Right lobe of liver (tissue), 6 donors: ENCODE results near the gene STK11IP. TPM values are rescaled to one million over a fixed set of nuclear protein-coding genes. Genes with fewer than 3 reads are reported as not detected.
A peak's percentile ranks its signal among the peaks of the same experiment; 100 is the strongest.

Source experiments
- ATAC-seq, 4 donors: fragments of 200-7000 bp; cut with Tn5 transposase; one replicate each; pipeline ENCODE4 v1.9.1; 2020; ENCODE audit warnings: mild to moderate bottlenecking in 4 of 4, moderate library complexity in 4 of 4
- DNase-seq, 3 donors: peaks; one replicate each; pipeline ENCODE4 v3.0.0-alpha.2; 2020
- H3K27ac ChIP-seq, 3 donors: fragments of 200-600 bp; one replicate each; pipeline ENCODE4 v1.8.0; 2022
- H3K27me3 ChIP-seq, 2 donors: fragments of 200-600 bp; one replicate each; pipeline ENCODE4 v1.8.0; 2022
- H3K36me3 ChIP-seq, 4 donors: fragments of 200-600 bp; sonication (generic) in 1 of 4; one replicate each; pipeline versions ENCODE4 v1.5.1 to v1.8.0; 2017 to 2022; ENCODE audit warnings: control low read depth in 1 of 4
- H3K4me1 ChIP-seq, 4 donors: fragments of 200-600 bp; sonication (generic) in 1 of 4; one replicate each; pipeline versions ENCODE4 v1.5.1 to v1.8.0; 2017 to 2022; ENCODE audit warnings: control low read depth in 1 of 4
- H3K4me3 ChIP-seq, 3 donors: fragments of 200-600 bp; one replicate each; pipeline ENCODE4 v1.8.0; 2022
- H3K9me3 ChIP-seq, 4 donors: fragments of 200-600 bp; sonication (generic) in 1 of 4; one replicate each; pipeline versions ENCODE4 v1.5.1 to v1.8.0; 2017 to 2022; ENCODE audit warnings: control low read depth in 1 of 4
- CTCF ChIP-seq, 4 donors: fragments of 200-600 bp in 3 of 4; fragments of 450-650 bp in 1 of 4; IDR thresholded peaks; one replicate each; pipeline versions ENCODE4 v1.5.1 to v1.8.0; 2016 to 2022; ENCODE audit warnings: antibody characterized with exemption in 4 of 4, mild to moderate bottlenecking in 2 of 4
- POLR2A ChIP-seq: fragments of 450-650 bp; IDR thresholded peaks from one replicate; pipeline ENCODE4 v1.6.1; 2017; ENCODE audit warnings: antibody characterized with exemption, mild to moderate bottlenecking
- WGBS: methylation state at CpG from one replicate; pipeline ENCODE4 v1.1.6; 2018; ENCODE audit warnings: low coverage, low lambda C conversion rate; ENCODE audit not compliant: insufficient coverage; ENCODE audit errors: missing lambda C conversion rate; 5-methylcytosine and 5-hydroxymethylcytosine counted together
- intact Hi-C, 2 donors: fragments of 100-400 bp; cut with DNase I; formaldehyde crosslinking; loops; one replicate each; pipeline versions ENCODE4 v1.11.2 to v1.14.1; 2022
- total RNA-seq, 6 experiments: library from RNA; depleted of rRNA in 2 of 6; stranded (reverse); fragments of >200 nt in 2 of 6; fragmentation: NEBNext Ultra II Directional in 3 of 6; extraction: Animal tissue kit (Norgen Biotek cat#: 25700) in 3 of 6; gene quantifications; one replicate each; pipeline versions ENCODE4 v1.1.0 to v1.2.4, GENCODE V29; 2016 to 2023
- donor health status: DM: no; HTN: yes; CAD: no.
- donor health status: DM: no; HTN: no; CAD: no.
- donor health status: DM: no; HTN: no; CAD: no.
- donor health status: DM: no; HTN: yes; CAD: no.
- donor health status: DM: no; HTN: yes; CAD: no.

The STK11IP gene
- total RNA-seq, 6 experiments from 2014 or later: 3.6 to 10.8 (median 6.6) TPM

- Histone ChIP-seq H3K4me1 (no peaks in the 10 kb centered on the region), H3K36me3 (no peaks in the 10 kb centered on the region), H3K27ac (no peak overlapping the region), H3K4me3 (no peak overlapping the region), H3K27me3 (peaks cover 0 to 5% of the 10 kb centered on the region in 2 donors), H3K9me3 (no peaks in the 10 kb centered on the region)
- DNase-seq (no peak), ATAC-seq (no peak)
- intact Hi-C loops: no loop called here
- TF ChIP-seq CTCF (IDR thresholded peaks at IDR 0.05) (no peak), POLR2A (no peak)
- WGBS: 77% methylated on average over 8 of the region's 8 CpGs
These were observed 28.9 kb downstream of the STK11IP start for GRCh38 chr2:219626540-219626939.

GRCh38 chr2:219627103-219628100, 29.7 kb downstream of the STK11IP start, which contains the start of gene SLC4A3:
TSS of gene SLC4A3 (plus strand) at chr2:219627630. CDS start at chr2:219627993, 363 bp downstream.
- intact Hi-C loops: no loop called here
- peak; percentile 45 to 70 (median 48) for ATAC-seq
- peak within 1 kb of the TSS; percentile 28 to 51 (median 37) for H3K4me3 ChIP-seq
- H3K27me3 ChIP-seq: peaks cover 0 to 5% of the 10 kb centered on the region in 2 donors
- TF ChIP-seq POLR2A (no peak), CTCF (IDR thresholded peaks at IDR 0.05) (no peak)
- no peaks in the 10 kb centered on the region for H3K9me3 ChIP-seq
- 34% methylated on average over 6 of the region's 103 CpGs for whole genome bisulfite sequencing
- no peaks in the 10 kb centered on the region for H3K4me1 ChIP-seq
- no peaks in the 10 kb centered on the region for H3K36me3 ChIP-seq
- peak in 1 of 3 donors; percentile 19 for DNase-seq
- no peak within 1 kb of the TSS for H3K27ac ChIP-seq

GRCh38 chr2:219628235-219628985, 30.8 kb downstream of the STK11IP start:
- no peak overlapping the region for H3K4me3 ChIP-seq
- intact Hi-C loops: no loop called here
- no peaks in the 10 kb centered on the region for H3K9me3 ChIP-seq
- DNase-seq (peak in 2 of 3 donors; percentile 16 to 49), ATAC-seq (no peak)
- 72% methylated on average over 5 of the region's 26 CpGs for WGBS
- no peaks in the 10 kb centered on the region for H3K36me3 ChIP-seq
- peaks cover 0 to 5% of the 10 kb centered on the region in 2 donors for H3K27me3 ChIP-seq
- H3K4me1 ChIP-seq: no peaks in the 10 kb centered on the region
- no peak for TF ChIP-seq CTCF (IDR thresholded peaks at IDR 0.05)
- no peak for TF ChIP-seq POLR2A
- H3K27ac ChIP-seq: no peak overlapping the region

GRCh38 chr2:219628986-219629901, 31.6 kb downstream of the STK11IP start:
- Histone ChIP-seq H3K36me3 (no peaks in the 10 kb centered on the region), H3K9me3 (no peaks in the 10 kb centered on the region), H3K4me3 (no peak overlapping the region), H3K27ac (no peak overlapping the region), H3K4me1 (no peaks in the 10 kb centered on the region), H3K27me3 (peaks cover 0 to 5% of the 10 kb centered on the region in 2 donors)
- WGBS: 64% methylated on average over 9 of the region's 16 CpGs
- no peak for TF ChIP-seq POLR2A
- TF ChIP-seq CTCF (IDR thresholded peaks at IDR 0.05): no peak
- DNase-seq (peak in 1 of 3 donors; percentile 18), ATAC-seq (no peak)
- intact Hi-C loops: no loop called here
